GM18498 (cell line): ENCODE results near the gene ZNF211.

Source experiments
- ATAC-seq: cut with Tn5 transposase; IDR thresholded peaks from one replicate; pipeline ENCODE4 v1.9.1; 2021; ENCODE audit warnings: mild to moderate bottlenecking, moderate library complexity; ENCODE audit not compliant: unreplicated experiment

Gene ZNF211

DNA sequence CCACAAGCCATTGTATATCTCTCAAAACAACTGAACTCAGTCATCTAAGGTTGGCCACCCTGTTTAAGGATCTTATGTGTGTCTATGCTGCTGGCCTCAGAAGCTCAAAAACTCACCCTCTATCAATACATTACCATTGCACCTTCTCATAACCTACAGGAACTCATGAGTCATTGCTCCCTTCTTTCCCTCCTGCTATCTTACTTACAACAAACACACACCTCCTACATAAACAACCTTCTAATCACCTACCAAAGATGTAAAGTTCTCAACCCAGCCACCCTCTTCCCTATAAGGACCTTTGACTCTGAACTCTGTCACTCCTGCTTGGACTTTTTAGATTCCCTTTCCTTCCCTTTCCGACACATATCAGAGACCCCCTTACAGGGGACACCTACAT, 22.5 kb downstream of the ZNF211 start:
- no peak for ATAC-seq

- ATAC-seq: no peak
Observed at GRCh38 chr19:57656346-57656745, 23.4 kb downstream of the ZNF211 start.

- ATAC-seq: no peak
Observed at GRCh38 chr19:57664269-57665127, 31.5 kb downstream of the ZNF211 start.

GRCh38 chr19:57665261-57665806, 32.4 kb downstream of the ZNF211 start:
- no peak for ATAC-seq

DNA sequence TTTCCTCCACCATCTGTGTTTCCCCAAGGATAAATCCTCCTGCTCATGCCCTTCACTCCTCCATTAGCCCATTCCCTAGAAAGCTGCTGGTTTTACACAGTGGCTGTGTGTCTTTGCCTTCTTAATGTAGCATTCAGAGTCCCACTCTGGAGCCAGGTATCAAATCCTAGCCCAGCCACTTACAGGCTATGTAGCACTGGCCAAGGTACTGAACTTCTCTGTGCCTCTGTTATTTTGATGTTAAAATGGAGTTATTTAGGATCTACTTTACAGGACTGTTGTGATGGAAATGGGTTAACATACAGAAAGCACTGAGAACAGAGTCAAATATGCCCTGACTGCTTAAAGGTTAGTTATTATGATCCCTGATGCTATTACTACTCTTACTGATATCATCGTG, 34.3 kb downstream of the ZNF211 start:
- ATAC-seq: no peak

DNA sequence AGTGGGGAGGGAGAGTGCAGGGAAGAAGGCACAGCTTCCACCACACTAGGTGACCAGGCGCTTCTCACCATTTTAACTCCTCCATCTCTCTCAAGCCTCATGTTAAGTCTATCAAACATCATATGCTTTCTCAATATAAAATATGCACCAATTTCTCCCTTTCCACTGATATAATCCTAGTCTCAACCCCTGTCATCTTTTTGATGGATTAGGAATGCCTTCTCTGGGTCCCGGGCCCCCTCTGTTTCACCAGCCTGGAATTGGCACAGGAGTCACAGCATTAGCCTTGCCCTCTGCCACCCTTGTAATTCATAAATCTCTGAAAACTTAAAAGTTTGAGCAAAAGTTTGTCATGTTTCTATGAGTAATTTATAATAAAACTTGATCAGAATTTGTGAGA, 35.7 kb downstream of the ZNF211 start, which contains the start of gene ZSCAN4:
ZSCAN4 (plus strand) TSS at position 301 of the 400 bp plus-strand sequence. CDS start 7,211 bp downstream, outside the sequence.
- no peak for ATAC-seq

GRCh38 chr19:57671124-57671895, 38.3 kb downstream of the ZNF211 start:
- no peak for ATAC-seq

DNA sequence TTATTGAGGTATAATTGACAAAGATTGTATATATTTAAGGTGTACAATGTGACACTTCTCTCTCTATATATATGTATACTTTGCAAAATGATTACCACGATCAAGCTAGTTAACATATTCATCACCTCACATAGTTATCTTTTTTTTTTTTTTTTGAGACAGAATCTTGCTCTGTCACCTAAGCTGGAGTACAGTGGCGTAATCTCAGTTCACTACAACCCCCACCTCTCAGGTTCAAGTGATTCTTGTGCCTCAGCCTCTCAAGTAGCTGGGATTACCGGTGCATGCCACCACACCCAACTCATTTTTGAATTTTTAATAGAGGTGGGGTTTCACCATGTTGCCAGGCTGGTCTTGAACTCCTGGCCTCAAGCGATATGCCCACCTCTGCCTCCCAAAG, 39.5 kb downstream of the ZNF211 start:
- ATAC-seq: no peak

DNA sequence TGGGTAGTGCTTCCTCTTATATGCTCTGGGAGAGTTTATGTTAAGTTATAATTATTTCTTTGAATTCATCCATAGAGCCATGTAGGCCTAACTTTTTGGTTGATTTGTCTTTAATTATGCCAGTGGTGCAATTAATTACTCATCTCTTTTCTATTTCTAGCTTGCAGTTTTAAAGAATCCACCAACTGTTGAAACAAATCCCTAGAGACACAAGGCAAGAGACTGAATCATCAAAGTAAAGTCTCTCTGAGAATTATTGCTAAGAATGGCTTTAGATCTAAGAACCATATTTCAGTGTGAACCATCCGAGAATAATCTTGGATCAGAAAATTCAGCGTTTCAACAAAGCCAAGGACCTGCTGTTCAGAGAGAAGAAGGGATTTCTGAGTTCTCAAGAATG, 42.9 kb downstream of the ZNF211 start:
- no peak for ATAC-seq

GRCh38 chr19:57682226-57682766, 49.3 kb downstream of the ZNF211 start:
- ATAC-seq: no peak

GRCh38 chr19:57686727-57687126, 53.8 kb downstream of the ZNF211 start:
- no peak for ATAC-seq

- ATAC-seq: no peak
Observed at GRCh38 chr19:57687363-57688010, 54.5 kb downstream of the ZNF211 start.

GRCh38 chr19:57688011-57688763, 55.2 kb downstream of the ZNF211 start:
- ATAC-seq: no peak

DNA sequence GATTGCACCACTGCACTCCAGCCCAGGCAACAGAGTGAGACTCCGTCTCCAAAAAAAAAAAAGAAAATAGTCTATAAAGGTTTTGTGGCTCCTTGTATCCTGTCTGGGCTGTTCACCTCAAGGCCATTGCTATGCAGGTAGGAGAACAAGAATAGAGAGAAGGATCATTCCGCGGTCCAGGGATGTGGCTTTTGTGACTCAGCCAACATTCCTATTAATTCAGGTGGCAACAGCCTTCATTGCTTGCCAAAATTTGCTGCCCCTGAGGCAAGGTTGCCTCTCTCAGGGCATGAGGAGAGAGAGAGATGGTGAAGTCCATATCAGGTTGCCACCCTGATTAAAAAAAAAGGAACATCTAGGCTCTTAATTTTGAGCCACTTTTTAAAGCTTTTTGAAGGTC, 56.8 kb downstream of the ZNF211 start:
- ATAC-seq: no peak
